CD4-positive, alpha-beta memory T cell (primary cell): ENCODE measurements around the gene CKLF. TPM values are rescaled to one million over a fixed set of nuclear protein-coding genes. Genes with fewer than 3 reads are reported as not detected.

Source experiments
- CTCF ChIA-PET: fragments of 350-600 bp; sonication (Branson Sonifier 250); formaldehyde crosslinking; loops from one replicate; lab custom pipeline; 2021; ENCODE audit warnings: inconsistent platforms; ENCODE audit not compliant: partially characterized antibody; lab: Charles Lee
- POLR2A ChIA-PET: fragments of 350-600 bp; sonication (Branson Sonifier 250); formaldehyde crosslinking; loops from one replicate; lab custom pipeline; 2021; ENCODE audit not compliant: partially characterized antibody; lab: Charles Lee
- DNase-seq, 5 donors: peaks; one replicate each; pipeline versions ENCODE4 v3.0.0 to v3.0.0-alpha.2; 2020 to 2022; ENCODE audit warnings: mixed read lengths in 1 of 5
- H3K27ac ChIP-seq: one replicate; pipeline ENCODE4 v1.7.0; 2013; ENCODE audit warnings: low read depth, low read length
- H3K27me3 ChIP-seq: 2 replicates; pipeline ENCODE4 v1.7.0; 2013; ENCODE audit warnings: mild to moderate bottlenecking, low read length, moderate library complexity; ENCODE audit not compliant: insufficient read depth
- H3K36me3 ChIP-seq: 2 replicates; pipeline ENCODE4 v1.7.0; 2013; ENCODE audit warnings: mild to moderate bottlenecking, low read length, moderate library complexity; ENCODE audit not compliant: insufficient read depth
- H3K4me1 ChIP-seq: 2 replicates; pipeline ENCODE4 v1.7.0; 2013; ENCODE audit warnings: mild to moderate bottlenecking, low read length, moderate library complexity; ENCODE audit not compliant: insufficient read depth
- H3K4me3 ChIP-seq, 2 donors: one replicate each; pipeline ENCODE4 v1.7.0; 2013; ENCODE audit warnings: low read length in 2 of 2, mild to moderate bottlenecking in 1 of 2
- H3K9me3 ChIP-seq, 2 donors: one replicate each; pipeline ENCODE4 v1.7.0; 2013; ENCODE audit warnings: low read length in 2 of 2, control low read depth in 1 of 2; ENCODE audit not compliant: control insufficient read depth in 1 of 2
- H3K27ac Mint-ChIP-seq, 7 donors: one replicate each; pipeline ENCODE4 v1.8.0; 2020 to 2021; ENCODE audit warnings: mixed read lengths in 7 of 7, mild to moderate bottlenecking in 6 of 7, inconsistent platforms in 3 of 7, moderate library complexity in 3 of 7
- H3K27me3 Mint-ChIP-seq, 2 donors: one replicate each; pipeline ENCODE4 v1.8.0; 2020 to 2021; ENCODE audit warnings: mixed read lengths in 2 of 2
- H3K36me3 Mint-ChIP-seq, 2 donors: one replicate each; pipeline ENCODE4 v1.8.0; 2020 to 2021; ENCODE audit warnings: mixed read lengths in 2 of 2, inconsistent platforms in 1 of 2, mild to moderate bottlenecking in 1 of 2
- H3K4me1 Mint-ChIP-seq, 4 donors: one replicate each; pipeline ENCODE4 v1.8.0; 2020 to 2021; ENCODE audit warnings: mixed read lengths in 4 of 4, mild to moderate bottlenecking in 1 of 4
- H3K4me3 Mint-ChIP-seq, 8 donors: one replicate each; pipeline ENCODE4 v1.8.0; 2020 to 2021; ENCODE audit warnings: mixed read lengths in 8 of 8, mild to moderate bottlenecking in 7 of 8, moderate library complexity in 6 of 8, inconsistent platforms in 3 of 8
- H3K9me3 Mint-ChIP-seq, 8 donors: one replicate each; pipeline ENCODE4 v1.8.0; 2020 to 2021; ENCODE audit warnings: mixed read lengths in 8 of 8, mild to moderate bottlenecking in 5 of 8, inconsistent platforms in 3 of 8, moderate library complexity in 1 of 8
- intact Hi-C: fragments of 100-400 bp; cut with micrococcal nuclease; formaldehyde crosslinking; loops from one replicate; pipeline ENCODE4 v1.15.1; 2023
- polyA plus RNA-seq, 2 donors: library from polyadenylated mRNA; unstranded; fragments of 300-500 nt; fragmentation: Illumina TruSeq; gene quantifications; one replicate each; pipeline ENCODE4 v1.2.3, GENCODE V29; 2021
- total RNA-seq, 2 experiments: library from RNA; stranded (reverse); gene quantifications; one replicate each; pipeline ENCODE4 v1.2.3, GENCODE V29; 2021

Gene CKLF
- total and polyA plus RNA-seq, 4 experiments from 2014 or later = 71.0 to 173 (median 115) TPM

DNA sequence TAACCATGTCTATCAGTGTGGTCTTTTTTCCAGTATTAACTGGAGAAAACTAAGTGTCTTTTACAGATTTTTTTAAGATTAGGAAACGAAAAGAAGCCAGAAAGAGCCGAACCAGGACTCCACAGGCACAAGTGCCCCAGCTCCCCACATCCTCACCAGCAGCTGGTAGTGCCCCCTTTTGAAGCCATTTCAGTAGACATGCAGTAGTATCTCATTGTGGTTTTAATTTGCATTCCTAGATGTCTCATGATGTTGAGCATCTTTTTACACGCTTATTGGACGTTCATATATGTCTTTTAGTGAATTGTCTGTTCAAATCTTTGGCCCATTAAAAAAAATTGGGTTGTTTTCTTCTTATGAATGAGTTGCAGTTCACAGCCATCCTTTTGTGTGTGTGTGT is 47.4 kb downstream of the CKLF start:
- no peak overlapping the region for H3K4me3 ChIP-seq
- H3K36me3 ChIP-seq = no peaks in the 10 kb centered on the region
- no peak for DNase-seq
- peaks cover 0 to 8% (median 5%) of the 10 kb centered on the region in 8 donors for H3K9me3 Mint-ChIP-seq
- intact Hi-C loops = no loop called here
- H3K9me3 ChIP-seq = no peaks in the 10 kb centered on the region
- H3K4me1 ChIP-seq = peaks cover 34% of the 10 kb centered on the region
- H3K4me1 Mint-ChIP-seq = peaks cover 24 to 41% (median 33%) of the 10 kb centered on the region in 4 donors
- peaks cover 4 to 8% of the 10 kb centered on the region in 2 donors for H3K36me3 Mint-ChIP-seq
- H3K4me3 Mint-ChIP-seq = no peak overlapping the region
- CTCF ChIA-PET = interaction anchor here (1.3 to 6.7 kb wide), 3 partner anchors 8 to 88 kb away, joined by 4 to 35 read pairs (median 5); no protein-coding TSS in a partner anchor
- POLR2A ChIA-PET = interaction anchor here (0.8 to 1.3 kb wide), 3 partner anchors 9 to 191 kb away, joined by 3 to 4 read pairs (median 3); no protein-coding TSS in a partner anchor
- H3K27ac ChIP-seq = no peak overlapping the region
- H3K27ac Mint-ChIP-seq = peak overlapping the region in 5 of 7 donors; percentile 10 to 81 (median 53)
- peaks cover 0 to 4% of the 10 kb centered on the region in 2 donors for H3K27me3 Mint-ChIP-seq
- no peaks in the 10 kb centered on the region for H3K27me3 ChIP-seq

DNA sequence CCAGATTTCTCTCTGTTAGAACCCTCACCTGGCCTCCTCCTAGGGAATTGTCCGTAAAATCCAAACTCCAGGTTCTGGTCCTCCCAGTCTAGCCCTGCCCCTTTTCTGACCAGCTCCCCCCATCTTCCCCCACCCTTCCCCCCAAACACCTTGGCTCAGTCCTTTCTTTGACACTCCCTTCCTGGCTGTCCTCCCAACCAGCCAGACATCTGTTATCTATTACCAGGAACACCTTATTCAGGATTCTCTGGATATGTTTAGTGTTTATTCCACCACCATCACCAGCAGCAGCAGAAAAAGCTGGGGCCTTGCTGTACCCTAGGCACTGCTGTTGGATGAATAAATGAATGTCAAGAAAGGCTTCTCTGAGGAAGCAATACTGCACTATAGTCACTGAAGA is 48.1 kb downstream of the CKLF start:
- ChIA-PET POLR2A (interaction anchor here (0.8 to 4.8 kb wide), 2 partner anchors 10 to 47 kb away, joined by 3 to 101 read pairs; partner anchors contain the start of genes CKLF and TK2), CTCF (no interaction called here)
- H3K4me3 Mint-ChIP-seq = peak overlapping the region in 1 of 8 donors; percentile 79
- H3K4me3 ChIP-seq = no peak overlapping the region
- H3K4me1 ChIP-seq = peaks cover 34% of the 10 kb centered on the region
- no peak for DNase-seq
- peaks cover 0 to 4% of the 10 kb centered on the region in 2 donors for H3K27me3 Mint-ChIP-seq
- intact Hi-C loops = no loop called here
- peaks cover 4 to 8% of the 10 kb centered on the region in 2 donors for H3K36me3 Mint-ChIP-seq
- peaks cover 0 to 8% (median 5%) of the 10 kb centered on the region in 8 donors for H3K9me3 Mint-ChIP-seq
- peak overlapping the region in 3 of 7 donors; percentile 6 to 54 (median 44) for H3K27ac Mint-ChIP-seq
- no peaks in the 10 kb centered on the region for H3K27me3 ChIP-seq
- no peaks in the 10 kb centered on the region for H3K36me3 ChIP-seq
- H3K27ac ChIP-seq = no peak overlapping the region
- peaks cover 24 to 41% (median 33%) of the 10 kb centered on the region in 4 donors for H3K4me1 Mint-ChIP-seq
- H3K9me3 ChIP-seq = no peaks in the 10 kb centered on the region

DNA sequence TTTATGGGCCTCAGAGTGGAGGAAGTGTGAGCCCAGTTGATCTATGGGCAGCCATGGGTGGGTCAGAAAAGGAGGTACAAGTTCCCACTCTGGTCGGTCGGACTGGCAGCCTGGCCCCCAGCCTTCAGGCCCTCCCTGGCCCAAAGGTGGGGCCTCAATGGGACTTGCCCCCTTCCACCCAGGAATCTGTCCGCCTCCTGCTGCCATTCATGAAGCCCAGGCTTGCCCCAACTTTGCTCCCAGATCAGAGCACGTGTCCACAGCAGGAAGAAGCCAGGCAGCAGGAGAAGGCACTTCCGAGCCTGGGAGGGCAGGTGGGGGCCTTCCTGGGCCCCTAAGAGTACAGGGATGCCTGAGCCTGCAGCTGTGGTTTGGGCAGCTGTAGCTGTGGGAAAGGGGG is 49.1 kb downstream of the CKLF start:
- CTCF ChIA-PET = interaction anchor here (0.6 to 3.6 kb wide), 2 partner anchors 12 to 115 kb away, joined by 3 to 17 read pairs; no protein-coding TSS in a partner anchor
- Mint-ChIP-seq H3K27me3 (peaks cover 0 to 4% of the 10 kb centered on the region in 2 donors), H3K36me3 (peaks cover 4 to 10% of the 10 kb centered on the region in 2 donors), H3K27ac (no peak overlapping the region), H3K9me3 (peaks cover 0 to 8% (median 5%) of the 10 kb centered on the region in 8 donors), H3K4me3 (no peak overlapping the region), H3K4me1 (peaks cover 29 to 51% (median 40%) of the 10 kb centered on the region in 4 donors)
- no peak overlapping the region for H3K4me3 ChIP-seq
- intact Hi-C loops = no loop called here
- DNase-seq = no peak
- no peaks in the 10 kb centered on the region for H3K9me3 ChIP-seq
- no peaks in the 10 kb centered on the region for H3K27me3 ChIP-seq
- no peaks in the 10 kb centered on the region for H3K36me3 ChIP-seq
- H3K27ac ChIP-seq = no peak overlapping the region
- peaks cover 43% of the 10 kb centered on the region for H3K4me1 ChIP-seq
- POLR2A ChIA-PET = interaction anchor here (4.8 kb wide), 1 partner anchor 48 kb away, joined by 101 read pairs; the partner anchor contains the start of genes CKLF and TK2

DNA sequence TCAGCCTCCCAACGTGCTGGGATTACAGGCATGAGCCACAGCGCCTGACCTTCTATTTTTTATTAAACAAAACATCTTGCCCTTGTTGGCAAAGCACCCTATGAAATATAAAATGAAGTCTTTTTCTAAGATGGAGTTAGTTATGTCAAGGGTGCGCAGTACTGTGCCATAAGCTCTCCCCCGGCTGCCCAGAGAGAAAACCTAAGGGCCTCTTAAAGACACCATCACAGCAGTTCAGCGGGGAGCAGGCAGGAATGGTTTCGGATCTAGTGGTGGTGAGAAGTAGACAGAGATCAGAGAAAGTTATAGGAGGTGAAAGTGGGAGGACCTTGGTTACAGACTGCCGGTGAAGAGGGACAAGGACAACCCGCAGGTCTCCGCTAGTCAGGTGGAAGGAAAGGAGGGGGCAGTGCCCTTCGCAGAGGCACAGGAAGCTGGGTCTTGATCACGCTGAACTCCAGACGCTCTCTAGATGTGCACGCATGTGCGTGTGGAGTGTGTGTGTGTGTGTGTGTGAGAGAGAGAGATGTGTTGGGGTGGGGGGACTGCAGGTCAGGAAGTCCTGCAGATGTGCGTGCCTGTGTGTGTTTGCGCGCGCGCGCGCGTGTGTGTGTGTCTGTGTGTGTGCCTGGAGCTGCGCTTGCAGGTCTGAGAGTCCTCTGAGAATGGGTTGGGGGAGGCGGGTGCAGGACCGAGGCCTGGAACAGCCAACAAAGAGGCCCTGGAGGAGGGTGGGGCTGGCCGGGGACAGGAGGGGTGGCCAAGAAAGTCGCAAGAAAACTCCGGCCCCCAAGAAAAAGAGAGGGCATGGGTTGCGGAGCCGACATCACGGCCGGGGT is 51.4 kb downstream of the CKLF start:
- H3K36me3 Mint-ChIP-seq = peaks cover 4 to 15% of the 10 kb centered on the region in 2 donors
- DNase-seq = peak; percentile 84 to 94 (median 86)
- Histone ChIP-seq H3K36me3 (peaks cover 2% of the 10 kb centered on the region), H3K27me3 (no peaks in the 10 kb centered on the region), H3K27ac (peak overlapping the region; percentile 57), H3K9me3 (no peaks in the 10 kb centered on the region), H3K4me1 (peaks cover 46% of the 10 kb centered on the region), H3K4me3 (peak overlapping the region; percentile 47 to 59)
- peaks cover 0 to 4% of the 10 kb centered on the region in 2 donors for H3K27me3 Mint-ChIP-seq
- ChIA-PET CTCF (interaction anchor here (0.8 to 3.6 kb wide), 13 partner anchors 14 to 199 kb away, joined by 3 to 17 read pairs (median 5); partner anchors contain the start of gene CKLF), POLR2A (interaction anchor here (0.6 to 4.8 kb wide), 30 partner anchors 9 to 556 kb away, joined by 3 to 101 read pairs (median 4); partner anchors contain the start of genes CKLF, CMTM2, DYNC1LI2 and FBXL8)
- intact Hi-C loops = loop anchor here (1.0 to 2.0 kb wide), 9 partner anchors 14 to 228 kb away; partner anchors contain the start of genes CKLF and DYNC1LI2
- peak overlapping the region; percentile 89 to 99 (median 92) for H3K4me3 Mint-ChIP-seq
- H3K9me3 Mint-ChIP-seq = peaks cover 0 to 8% (median 5%) of the 10 kb centered on the region in 8 donors
- H3K27ac Mint-ChIP-seq = peak overlapping the region; percentile 89 to 96 (median 95)
- H3K4me1 Mint-ChIP-seq = peaks cover 24 to 59% (median 39%) of the 10 kb centered on the region in 4 donors

DNA sequence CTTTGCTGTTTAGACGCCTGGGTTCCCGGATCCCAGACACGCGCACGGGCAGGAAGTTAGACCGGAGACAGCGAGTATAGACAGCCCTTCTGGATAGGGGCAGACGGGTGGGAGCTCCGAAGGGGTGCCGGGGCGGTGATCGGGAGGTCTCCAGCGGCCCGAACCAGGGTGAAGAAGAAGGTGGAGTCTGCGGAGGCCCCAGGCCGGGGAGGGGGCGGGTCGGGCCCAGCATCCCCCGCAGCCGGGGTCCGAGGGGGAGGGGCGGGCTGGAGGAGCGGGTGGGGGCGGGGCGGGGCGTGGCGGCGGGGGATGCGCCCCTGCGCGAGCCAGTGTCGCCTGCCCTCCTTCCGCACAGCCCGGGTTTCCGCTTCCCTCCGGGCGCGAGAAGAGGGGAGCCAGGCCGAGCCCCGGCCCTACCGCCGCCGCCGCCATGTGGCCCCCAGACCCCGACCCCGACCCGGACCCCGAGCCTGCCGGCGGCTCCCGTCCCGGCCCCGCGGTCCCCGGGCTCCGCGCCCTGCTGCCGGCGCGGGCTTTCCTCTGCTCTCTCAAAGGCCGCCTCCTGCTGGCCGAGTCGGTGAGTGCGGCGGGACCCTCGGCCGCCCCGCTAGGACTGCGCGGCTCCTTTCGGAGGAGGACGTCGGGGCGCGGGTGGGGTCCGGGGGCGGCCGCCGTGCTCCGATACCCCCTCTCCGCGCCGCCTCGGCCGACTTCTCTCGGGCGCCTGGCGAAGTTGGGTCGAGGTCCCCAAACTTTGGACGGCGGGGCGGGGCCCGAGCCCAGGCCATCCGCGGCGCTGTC is 52.2 kb downstream of the CKLF start, which contains the start of gene CMTM3:
Gene CMTM3, plus strand, starts transcription at position 329 of the 801 bp plus-strand sequence. Its CDS starts 102 bp downstream, at position 431.
- H3K4me3 ChIP-seq = peak within 1 kb of the TSS; percentile 47 to 59
- peaks cover 48% of the 10 kb centered on the region for H3K4me1 ChIP-seq
- peak; percentile 68 to 75 (median 73) for DNase-seq
- intact Hi-C loops = loop anchor here (1.0 to 5.0 kb wide), 10 partner anchors 15 to 227 kb away; partner anchors contain the start of genes CKLF, CMTM4 and DYNC1LI2
- peaks cover 9% of the 10 kb centered on the region for H3K36me3 ChIP-seq
- peaks cover 24 to 58% (median 38%) of the 10 kb centered on the region in 4 donors for H3K4me1 Mint-ChIP-seq
- POLR2A ChIA-PET = interaction anchor here (0.6 to 4.8 kb wide), 29 partner anchors 10 to 555 kb away, joined by 3 to 101 read pairs (median 5); partner anchors contain the start of genes CKLF, CMTM2, DYNC1LI2 and FBXL8
- H3K9me3 Mint-ChIP-seq = peaks cover 0 to 8% (median 5%) of the 10 kb centered on the region in 8 donors
- H3K27ac Mint-ChIP-seq = peak within 1 kb of the TSS; percentile 89 to 96 (median 95)
- CTCF ChIA-PET = interaction anchor here (0.6 to 3.6 kb wide), 11 partner anchors 15 to 199 kb away, joined by 3 to 17 read pairs (median 6); partner anchors contain the start of gene CKLF
- H3K27ac ChIP-seq = peak within 1 kb of the TSS; percentile 73
- H3K36me3 Mint-ChIP-seq = peaks cover 4 to 15% of the 10 kb centered on the region in 2 donors
- peak within 1 kb of the TSS; percentile 89 to 99 (median 92) for H3K4me3 Mint-ChIP-seq
- H3K9me3 ChIP-seq = no peaks in the 10 kb centered on the region
- no peaks in the 10 kb centered on the region for H3K27me3 ChIP-seq
- H3K27me3 Mint-ChIP-seq = peaks cover 0 to 4% of the 10 kb centered on the region in 2 donors
